ENCODE results near the gene MAN2A1.

The MAN2A1 gene

GRCh38 chr5:109706095-109706494 is 16.4 kb downstream of the MAN2A1 start:
- DNase-seq (ENCODE audit: low spot score): no peak

- no peak for DNase-seq (ENCODE audit: low spot score)
Measured at GRCh38 chr5:109707531-109707930, 17.8 kb downstream of the MAN2A1 start.

DNA sequence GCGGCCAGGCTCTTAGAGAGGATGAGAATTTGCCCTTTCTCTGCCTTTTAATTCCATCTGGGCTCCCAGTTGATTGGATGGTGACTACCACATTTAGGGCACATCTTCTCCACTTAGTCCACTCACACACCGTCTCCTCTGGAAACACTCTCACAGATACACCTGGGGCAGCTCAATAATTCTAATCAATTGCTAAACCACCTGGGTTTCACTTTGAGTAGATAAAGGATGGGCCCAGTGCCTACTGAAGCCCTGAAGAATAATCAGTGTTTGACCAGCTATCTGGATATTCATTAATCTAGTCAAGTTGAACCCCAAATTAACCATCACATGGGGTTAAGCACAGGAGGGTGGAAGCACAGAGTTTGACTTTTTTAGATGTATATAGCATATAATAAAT is 19.1 kb downstream of the MAN2A1 start:
- DNase-seq (ENCODE audit: low spot score): no peak

- DNase-seq (ENCODE audit: low spot score): no peak
Measured at GRCh38 chr5:109709225-109709624, 19.5 kb downstream of the MAN2A1 start.

DNA sequence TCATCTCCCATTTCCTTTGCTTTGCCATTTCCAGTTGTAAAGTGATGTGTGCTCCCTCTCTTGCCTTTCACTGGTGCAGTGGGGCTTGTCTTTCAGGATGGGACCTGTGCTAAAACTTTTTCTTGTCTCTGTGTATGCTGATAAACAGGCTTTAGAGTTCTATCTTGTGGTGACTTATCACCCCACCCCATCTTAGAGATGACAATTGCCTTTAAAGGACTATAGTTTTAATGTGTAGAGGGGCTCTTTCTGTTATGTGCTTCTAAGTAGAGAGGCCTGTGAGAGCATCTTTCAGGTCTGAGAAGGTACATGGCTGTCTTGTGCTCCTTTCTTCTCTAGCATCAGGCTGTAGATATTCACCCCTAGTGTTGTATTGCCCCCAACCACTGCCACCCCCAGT is 21.9 kb downstream of the MAN2A1 start:
- no peak for DNase-seq (ENCODE audit: low spot score)

GRCh38 chr5:109713453-109713852 is 23.7 kb downstream of the MAN2A1 start:
- no peak for DNase-seq (ENCODE audit: low spot score)

DNA sequence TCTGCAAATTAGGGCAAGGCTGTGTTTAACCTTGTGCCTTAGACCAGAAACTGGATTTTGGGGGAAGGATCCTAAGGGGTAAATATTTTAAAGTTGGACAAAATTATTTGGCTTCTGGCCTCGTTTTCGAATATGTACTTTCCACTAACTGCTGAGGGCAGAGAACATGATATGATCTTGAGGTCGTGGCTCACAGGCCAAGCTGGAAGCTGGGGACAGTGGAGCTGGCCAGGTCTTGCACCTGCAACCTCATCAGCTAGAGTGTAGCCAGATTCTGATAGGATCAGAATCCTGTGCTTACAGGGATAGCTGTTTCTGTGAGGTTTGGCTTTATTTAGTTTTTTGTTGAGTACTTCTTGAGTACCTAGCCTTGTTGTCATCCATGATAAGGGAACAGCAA is 24.9 kb downstream of the MAN2A1 start:
- no peak for DNase-seq (ENCODE audit: low spot score)

GRCh38 chr5:109718216-109718615 is 28.5 kb downstream of the MAN2A1 start:
- DNase-seq (ENCODE audit: low spot score): no peak

GRCh38 chr5:109718632-109719031 is 28.9 kb downstream of the MAN2A1 start:
- no peak for DNase-seq (ENCODE audit: low spot score)

DNA sequence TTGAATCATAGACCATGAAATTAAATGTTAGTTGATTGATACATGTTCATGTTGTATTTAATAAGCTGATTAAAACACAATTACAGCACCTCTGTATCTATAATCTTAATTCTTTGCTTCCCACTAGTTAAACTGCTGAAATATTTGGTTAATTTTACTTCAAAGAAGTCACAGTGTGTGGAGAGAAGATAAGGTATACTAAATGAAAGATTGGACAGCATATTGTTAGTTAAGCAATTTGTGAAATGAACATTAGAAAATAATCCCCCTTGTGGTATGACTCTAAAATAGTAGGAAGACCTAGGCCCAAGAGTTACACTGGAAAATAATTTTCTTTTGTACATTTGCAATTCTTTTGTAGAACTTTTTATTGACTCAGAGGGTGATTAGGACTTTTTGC is 30.3 kb downstream of the MAN2A1 start:
- DNase-seq (ENCODE audit: low spot score): no peak

- DNase-seq (ENCODE audit: low spot score): no peak
Measured at GRCh38 chr5:109721741-109722140, 32.0 kb downstream of the MAN2A1 start.

DNA sequence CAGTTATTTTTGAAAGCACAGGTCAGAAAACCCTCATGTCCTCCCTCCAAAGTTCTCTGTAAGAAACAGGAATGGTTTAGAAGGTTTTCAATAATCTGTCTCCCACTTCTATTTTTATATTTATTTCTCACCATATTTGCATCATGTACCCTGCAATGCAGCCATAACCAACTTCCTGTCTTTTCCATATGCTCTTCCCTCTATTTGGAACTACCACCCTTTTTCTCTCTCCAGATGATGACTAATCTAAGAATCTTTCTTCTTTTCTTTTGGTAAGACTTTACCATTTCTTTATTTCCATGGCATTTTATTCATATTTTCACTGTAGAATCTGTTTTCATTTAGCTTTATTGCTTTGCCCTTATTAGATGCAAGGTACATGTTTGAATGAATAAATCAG is 33.9 kb downstream of the MAN2A1 start:
- DNase-seq (ENCODE audit: low spot score): no peak

DNA sequence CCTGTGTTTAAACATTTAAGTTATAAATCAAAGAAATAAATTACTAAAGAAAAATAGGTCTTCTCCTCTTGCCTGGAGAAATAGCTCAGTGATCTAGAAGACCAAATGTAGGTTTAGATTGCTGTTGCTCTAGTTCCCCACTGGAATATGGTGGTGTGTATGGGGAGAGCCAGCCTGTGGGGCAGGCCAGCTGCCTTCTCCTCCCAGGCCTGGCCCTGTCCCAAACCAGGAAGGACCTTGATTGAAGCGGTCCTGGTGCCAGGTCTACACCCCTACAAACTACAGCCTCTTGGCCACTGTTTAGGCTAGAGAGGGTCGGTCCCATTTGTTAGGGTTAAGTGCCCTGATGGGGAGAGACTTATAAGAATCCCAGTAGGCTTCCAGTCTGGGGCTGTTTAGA is 35.4 kb downstream of the MAN2A1 start:
- no peak for DNase-seq (ENCODE audit: low spot score)

DNA sequence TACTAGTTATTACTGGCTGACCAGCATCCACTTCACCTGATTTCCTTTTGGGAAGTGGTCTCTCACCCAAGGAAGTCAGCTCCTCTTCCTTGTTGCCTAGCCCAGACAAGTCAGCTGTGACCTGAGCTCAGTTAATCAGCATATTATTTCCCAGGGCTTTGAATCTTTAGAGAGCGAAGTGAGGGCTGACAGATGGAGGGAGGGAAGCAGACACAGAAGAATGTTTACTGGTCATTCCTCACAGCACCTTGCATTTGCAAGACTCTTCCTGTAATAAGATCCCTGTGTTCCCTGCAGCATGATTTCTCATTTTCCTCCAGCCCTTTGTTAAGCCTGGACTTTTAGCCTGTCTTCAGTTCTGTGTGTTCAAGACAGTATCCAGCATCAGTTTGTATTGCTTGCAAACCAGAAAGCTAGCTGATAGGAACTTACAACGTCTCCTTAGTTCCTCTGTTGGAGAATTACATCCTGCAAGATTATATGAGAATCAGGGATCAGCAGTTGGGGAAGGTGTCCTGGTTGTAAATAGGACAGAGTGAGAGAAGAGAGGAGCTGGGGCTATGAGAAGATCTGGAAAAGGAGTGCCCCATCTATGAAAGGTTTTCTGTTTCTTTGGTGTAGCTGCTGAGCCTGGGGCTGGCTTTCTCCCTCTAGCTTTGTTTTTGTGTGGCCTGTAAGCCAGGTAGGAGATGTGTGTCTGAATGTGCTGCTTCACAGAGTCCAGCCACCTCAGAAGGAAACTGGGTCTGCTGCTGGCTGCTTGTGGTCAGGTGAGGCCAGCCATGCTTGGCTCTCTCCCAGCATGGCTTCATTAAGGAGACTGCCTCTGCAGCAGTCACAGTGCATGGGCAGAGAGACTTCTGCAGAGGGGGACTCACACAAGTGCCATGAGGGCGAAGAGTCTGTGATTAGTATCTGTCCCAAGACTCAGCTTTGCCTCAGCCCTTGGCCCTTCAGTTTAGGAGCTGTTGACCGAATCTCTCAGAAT is 50.3 kb downstream of the MAN2A1 start:
- no peak for DNase-seq (ENCODE audit: low spot score)

DNA sequence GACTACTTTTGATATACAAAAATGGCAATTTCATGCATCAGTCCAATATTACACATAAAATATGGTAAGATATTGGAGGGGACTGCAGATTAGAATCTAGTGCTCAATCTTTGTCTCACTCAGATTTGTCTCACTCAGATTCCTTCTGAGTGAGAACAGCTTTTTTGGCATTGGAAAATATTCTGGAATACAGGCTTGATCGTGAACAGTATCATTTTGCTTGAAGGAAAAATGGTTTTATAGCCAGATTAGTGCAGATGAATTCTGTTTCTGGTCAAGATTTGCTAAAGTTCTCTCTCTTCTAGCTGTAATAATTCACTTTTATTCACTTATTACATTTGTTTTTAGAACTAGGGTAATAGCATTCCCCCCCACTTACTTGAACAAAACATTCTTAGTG is 51.2 kb downstream of the MAN2A1 start:
- DNase-seq (ENCODE audit: low spot score): no peak

GRCh38 chr5:109741390-109741789 is 51.7 kb downstream of the MAN2A1 start:
- no peak for DNase-seq (ENCODE audit: low spot score)

DNA sequence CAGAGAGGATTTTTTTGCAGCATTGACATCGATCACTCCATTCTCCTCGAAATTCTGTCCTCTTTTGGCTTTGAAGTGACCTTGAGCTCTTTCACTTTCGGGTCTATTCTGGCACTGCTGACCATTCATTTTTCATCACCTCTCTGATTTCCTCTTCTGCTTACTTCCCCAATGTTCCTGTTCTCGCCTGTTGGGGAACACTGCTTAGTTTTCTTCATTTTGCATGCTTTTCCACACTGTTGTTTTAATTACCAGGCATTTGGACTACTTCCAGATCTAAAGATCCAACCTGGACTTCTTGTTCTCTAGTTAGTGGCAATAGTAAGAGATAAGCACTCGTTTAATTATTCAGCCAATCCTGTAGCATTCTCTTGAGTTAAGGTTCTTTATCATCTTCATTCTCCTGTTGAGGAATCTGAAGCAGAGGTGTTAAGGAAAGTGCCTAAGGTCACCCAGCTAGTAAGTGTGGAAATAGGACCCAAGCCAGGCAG is 53.4 kb downstream of the MAN2A1 start:
- no peak for DNase-seq (ENCODE audit: low spot score)

DNA sequence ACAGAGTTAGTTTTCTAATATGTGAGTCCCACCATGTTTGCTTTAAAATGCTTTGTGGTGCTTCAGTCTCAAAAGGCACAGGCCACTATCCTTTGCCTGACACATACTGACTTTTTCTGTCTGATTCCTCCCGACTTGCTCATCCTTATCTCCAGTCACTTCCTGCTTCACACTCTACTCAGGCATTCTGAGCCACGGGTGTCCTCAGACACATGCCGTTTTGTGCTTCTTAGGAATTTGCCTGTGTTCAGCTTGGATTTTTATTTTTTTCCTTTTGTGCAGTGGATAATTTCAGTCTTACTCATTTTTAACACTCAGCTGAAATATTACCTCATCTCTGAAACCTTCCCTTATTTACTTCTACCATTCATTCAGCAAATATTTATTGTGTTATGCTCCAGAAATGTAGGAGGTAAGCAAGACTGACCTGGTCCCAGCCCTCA is 54.1 kb downstream of the MAN2A1 start:
- peak; percentile 54 for DNase-seq (ENCODE audit: low spot score)

GRCh38 chr5:109744261-109744660 is 54.5 kb downstream of the MAN2A1 start:
- DNase-seq (ENCODE audit: low spot score): no peak

DNA sequence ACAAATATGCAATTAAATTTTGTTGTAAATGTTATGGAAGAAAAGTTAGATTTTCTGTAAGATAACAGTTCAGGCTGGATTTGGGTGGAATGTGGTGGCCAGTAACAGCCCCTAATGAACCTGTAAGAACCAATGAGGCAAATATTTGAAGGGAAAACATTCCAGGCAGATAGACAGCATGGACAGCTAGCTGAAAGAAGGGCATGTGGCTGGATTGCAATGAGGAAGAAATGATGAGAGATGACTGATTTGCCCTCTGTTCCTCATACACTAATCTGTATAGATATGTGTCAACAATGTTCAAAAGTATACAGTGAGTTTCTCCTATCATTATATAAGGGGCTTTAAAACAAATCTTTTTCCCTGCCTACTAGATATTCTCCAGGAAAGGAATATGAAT is 58.8 kb downstream of the MAN2A1 start:
- DNase-seq (ENCODE audit: low spot score): no peak

DNA sequence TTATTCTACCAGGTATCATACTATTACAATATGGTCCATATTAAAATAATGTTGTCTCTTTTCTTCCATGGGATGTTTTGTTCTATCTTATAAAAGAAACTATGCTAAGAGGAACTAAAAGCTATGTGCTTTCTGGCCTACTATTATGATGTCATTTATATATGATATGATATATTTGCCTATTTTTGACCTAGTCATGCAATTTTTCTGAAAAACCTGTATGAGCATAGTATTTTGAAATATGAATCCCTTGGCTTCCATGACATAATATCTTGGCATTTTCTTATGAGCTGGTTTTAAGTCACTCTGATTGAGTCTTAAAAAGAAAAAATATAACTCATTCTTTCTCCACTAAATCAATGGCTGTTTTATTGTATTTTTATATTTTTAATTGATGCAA is 60.7 kb downstream of the MAN2A1 start:
- DNase-seq (ENCODE audit: low spot score): no peak

- no peak for DNase-seq (ENCODE audit: low spot score)
Measured at GRCh38 chr5:109753279-109753678, 63.6 kb downstream of the MAN2A1 start.

DNA sequence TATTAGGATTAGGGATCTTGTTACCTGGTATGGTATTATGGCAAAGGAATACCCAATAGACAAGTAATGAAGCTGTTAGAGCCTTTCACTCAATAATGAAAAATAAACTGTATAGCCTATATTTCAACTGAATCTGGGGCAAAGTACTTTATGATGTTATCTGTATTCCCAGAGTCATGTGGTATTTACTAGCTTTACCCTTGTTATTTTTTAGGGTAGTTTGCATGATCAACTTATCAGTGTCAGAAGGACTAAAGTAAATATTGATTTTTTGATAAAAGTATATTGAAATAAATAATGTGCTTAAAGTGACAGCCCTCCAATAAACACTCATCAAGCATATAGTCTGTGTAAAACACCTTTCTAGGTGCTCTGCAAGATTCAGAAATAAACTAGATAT is 64.6 kb downstream of the MAN2A1 start:
- no peak for DNase-seq (ENCODE audit: low spot score)

DNA sequence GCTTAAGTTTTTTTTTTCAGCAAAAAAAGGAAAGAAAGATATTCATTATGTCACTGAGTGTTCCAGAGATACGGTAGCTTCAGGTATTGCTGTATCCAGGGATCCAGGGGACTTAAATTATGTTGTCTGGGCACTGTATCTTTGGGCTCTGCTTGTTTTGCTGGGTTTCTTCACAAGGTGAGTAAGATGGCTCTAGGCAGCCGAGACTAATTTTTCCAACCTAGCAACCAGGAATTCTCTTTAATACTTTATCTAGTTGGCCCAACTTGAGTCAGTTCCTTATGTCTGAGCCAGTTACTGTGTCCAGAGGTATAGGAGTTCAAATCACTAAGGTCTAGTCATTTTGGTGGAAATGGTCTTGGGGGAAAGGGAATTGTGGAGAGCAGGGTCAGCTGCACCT is 66.0 kb downstream of the MAN2A1 start:
- DNase-seq (ENCODE audit: low spot score): no peak
